ENCODE data around the gene WNT2B.

DNA sequence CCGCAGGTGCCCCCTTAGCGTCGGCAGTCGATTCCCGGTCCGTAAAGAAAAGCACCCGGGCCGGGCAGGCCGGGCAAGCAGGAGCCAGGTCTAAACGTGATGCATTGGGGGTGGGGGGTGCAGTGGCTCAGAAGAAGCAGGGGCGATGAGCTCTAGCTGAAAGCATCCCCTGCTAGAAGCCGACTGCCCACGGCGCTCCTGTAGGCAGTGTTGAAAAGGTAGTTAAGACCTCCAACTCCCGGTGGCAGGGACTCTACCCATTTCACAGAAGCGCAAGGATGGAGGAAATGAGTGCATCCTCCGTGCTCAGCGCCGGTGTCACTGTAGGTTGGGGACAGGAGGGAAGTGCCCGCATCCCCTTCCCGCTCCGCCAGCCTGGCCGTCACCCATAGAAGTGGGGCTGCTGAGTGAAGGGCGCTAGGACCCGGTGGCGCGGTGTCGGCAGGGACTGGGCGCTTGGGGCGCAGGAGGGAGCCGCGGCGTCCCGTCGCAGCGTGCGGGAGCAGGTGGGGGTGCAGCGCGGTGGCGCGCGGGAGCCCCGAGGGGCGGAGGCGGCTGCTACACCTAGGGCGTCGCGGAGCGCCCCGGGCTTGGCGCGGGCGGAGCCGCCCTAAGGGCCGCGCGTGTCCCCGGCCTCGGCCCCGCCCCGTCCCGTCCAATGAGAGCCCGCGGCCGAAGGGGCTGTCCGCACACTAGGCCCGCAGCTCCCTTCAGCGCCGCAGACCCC, at the start of gene WNT2B:
- TF ChIP-seq, protein P1, sequence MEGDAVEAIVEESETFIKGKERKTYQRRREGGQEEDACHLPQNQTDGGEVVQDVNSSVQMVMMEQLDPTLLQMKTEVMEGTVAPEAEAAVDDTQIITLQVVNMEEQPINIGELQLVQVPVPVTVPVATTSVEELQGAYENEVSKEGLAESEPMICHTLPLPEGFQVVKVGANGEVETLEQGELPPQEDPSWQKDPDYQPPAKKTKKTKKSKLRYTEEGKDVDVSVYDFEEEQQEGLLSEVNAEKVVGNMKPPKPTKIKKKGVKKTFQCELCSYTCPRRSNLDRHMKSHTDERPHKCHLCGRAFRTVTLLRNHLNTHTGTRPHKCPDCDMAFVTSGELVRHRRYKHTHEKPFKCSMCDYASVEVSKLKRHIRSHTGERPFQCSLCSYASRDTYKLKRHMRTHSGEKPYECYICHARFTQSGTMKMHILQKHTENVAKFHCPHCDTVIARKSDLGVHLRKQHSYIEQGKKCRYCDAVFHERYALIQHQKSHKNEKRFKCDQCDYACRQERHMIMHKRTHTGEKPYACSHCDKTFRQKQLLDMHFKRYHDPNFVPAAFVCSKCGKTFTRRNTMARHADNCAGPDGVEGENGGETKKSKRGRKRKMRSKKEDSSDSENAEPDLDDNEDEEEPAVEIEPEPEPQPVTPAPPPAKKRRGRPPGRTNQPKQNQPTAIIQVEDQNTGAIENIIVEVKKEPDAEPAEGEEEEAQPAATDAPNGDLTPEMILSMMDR (IDR thresholded peaks at IDR 0.05; ENCODE audit: borderline replicate concordance, extremely low read depth, low read length, poor library complexity, severe bottlenecking): no peak
- TF ChIP-seq EZH2 (IDR thresholded peaks at IDR 0.05; ENCODE audit: borderline replicate concordance, low read depth, low read length, severe bottlenecking): no peak
